A549 (cell line): ENCODE measurements around the gene HBQ1.

Experiments used
- CBX8 ChIP-seq: fragments of 200-600 bp; sonication (generic); IDR thresholded peaks from 2 replicates; pipeline ENCODE4 v1.6.1; 2016
- HMGXB4 ChIP-seq: fragments of 250-450 bp; sonication (Bioruptor Pico); IDR thresholded peaks from 2 replicates; pipeline ENCODE4 v1.5.0; 2021; ENCODE audit warnings: mild to moderate bottlenecking, moderate library complexity, borderline replicate concordance
- JUNB ChIP-seq: fragments of >200 bp; sonication (Bioruptor Twin); formaldehyde crosslinking; IDR thresholded peaks from 2 replicates; pipeline ENCODE4 v1.6.1; 2016
- POLR2A ChIP-seq: IDR thresholded peaks from 2 replicates; pipeline ENCODE4 v1.6.1; 2012; ENCODE audit warnings: mild to moderate bottlenecking, low read length
- RAD21 ChIP-seq, 2 experiments: fragments of >200 bp in 1 of 2; sonication (Bioruptor Twin) in 1 of 2; formaldehyde crosslinking in 1 of 2; IDR thresholded peaks in 1 of 2; conservative IDR thresholded peaks in 1 of 2; 2 replicates in 1 of 2; 3 replicates in 1 of 2; pipeline ENCODE4 v1.6.1; 2012 to 2018; ENCODE audit warnings: inconsistent platforms in 1 of 2
- RNF2 ChIP-seq: fragments of 200-600 bp; sonication (generic); IDR thresholded peaks from 2 replicates; pipeline ENCODE4 v1.6.1; 2016; ENCODE audit warnings: low read depth, mild to moderate bottlenecking, antibody characterized with exemption, moderate library complexity, borderline replicate concordance
- TP53 ChIP-seq: fragments of 250-450 bp; sonication (Bioruptor Pico); IDR thresholded peaks from 2 replicates; pipeline ENCODE4 v1.5.0; 2021; ENCODE audit warnings: mild to moderate bottlenecking, moderate library complexity
- ZC3H11A ChIP-seq: fragments of 450-650 bp; IDR thresholded peaks from 2 replicates; pipeline ENCODE4 v1.6.1; 2014; ENCODE audit warnings: antibody characterized with exemption, mild to moderate bottlenecking
- ZSCAN20 ChIP-seq: fragments of 250-450 bp; sonication (Bioruptor Pico); IDR thresholded peaks from 2 replicates; pipeline ENCODE4 v1.8.0; 2022; ENCODE audit warnings: mild to moderate bottlenecking, moderate library complexity
- TF ChIP-seq, protein P1 (sequence below): fragments of >200 bp; sonication (Bioruptor Twin); formaldehyde crosslinking; IDR thresholded peaks from 3 replicates; pipeline ENCODE4 v1.5.1; 2016
- TF ChIP-seq, protein P2 (sequence below): fragments of >200 bp; sonication (Bioruptor Twin); formaldehyde crosslinking; IDR thresholded peaks from 2 replicates; pipeline ENCODE4 v1.6.1; 2016

GRCh38 chr16:140175-140857 is 39.9 kb upstream of the HBQ1 start:
- TF ChIP-seq JUNB: no peak
- no peak for TF ChIP-seq CBX8
- no peak for TF ChIP-seq HMGXB4
- no peak for TF ChIP-seq ZC3H11A
- TF ChIP-seq RAD21 (conservative IDR thresholded peaks at IDR 0.05 in 1 of 2, IDR thresholded peaks at IDR 0.05 in 1 of 2): no peak
- no peak for TF ChIP-seq ZSCAN20 (CRISPR knock-in tag)
- TF ChIP-seq POLR2A: no peak
- TF ChIP-seq, protein P1, sequence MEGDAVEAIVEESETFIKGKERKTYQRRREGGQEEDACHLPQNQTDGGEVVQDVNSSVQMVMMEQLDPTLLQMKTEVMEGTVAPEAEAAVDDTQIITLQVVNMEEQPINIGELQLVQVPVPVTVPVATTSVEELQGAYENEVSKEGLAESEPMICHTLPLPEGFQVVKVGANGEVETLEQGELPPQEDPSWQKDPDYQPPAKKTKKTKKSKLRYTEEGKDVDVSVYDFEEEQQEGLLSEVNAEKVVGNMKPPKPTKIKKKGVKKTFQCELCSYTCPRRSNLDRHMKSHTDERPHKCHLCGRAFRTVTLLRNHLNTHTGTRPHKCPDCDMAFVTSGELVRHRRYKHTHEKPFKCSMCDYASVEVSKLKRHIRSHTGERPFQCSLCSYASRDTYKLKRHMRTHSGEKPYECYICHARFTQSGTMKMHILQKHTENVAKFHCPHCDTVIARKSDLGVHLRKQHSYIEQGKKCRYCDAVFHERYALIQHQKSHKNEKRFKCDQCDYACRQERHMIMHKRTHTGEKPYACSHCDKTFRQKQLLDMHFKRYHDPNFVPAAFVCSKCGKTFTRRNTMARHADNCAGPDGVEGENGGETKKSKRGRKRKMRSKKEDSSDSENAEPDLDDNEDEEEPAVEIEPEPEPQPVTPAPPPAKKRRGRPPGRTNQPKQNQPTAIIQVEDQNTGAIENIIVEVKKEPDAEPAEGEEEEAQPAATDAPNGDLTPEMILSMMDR: no peak
- no peak for TF ChIP-seq RNF2
- no peak for TF ChIP-seq TP53 (CRISPR knock-in tag)
- TF ChIP-seq, protein P2, sequence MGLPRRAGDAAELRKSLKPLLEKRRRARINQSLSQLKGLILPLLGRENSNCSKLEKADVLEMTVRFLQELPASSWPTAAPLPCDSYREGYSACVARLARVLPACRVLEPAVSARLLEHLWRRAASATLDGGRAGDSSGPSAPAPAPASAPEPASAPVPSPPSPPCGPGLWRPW: no peak
